Measurements from ENCODE around the gene PCYOX1L.

The PCYOX1L gene

GRCh38 chr5:149337736-149338135 is 20.1 kb upstream of the PCYOX1L start:
- no peak for DNase-seq (ENCODE audit: low spot score)

GRCh38 chr5:149338364-149338763 is 19.5 kb upstream of the PCYOX1L start:
- DNase-seq (ENCODE audit: low spot score) = no peak

- DNase-seq (ENCODE audit: low spot score) = no peak
Observed at GRCh38 chr5:149340920-149341319, 16.9 kb upstream of the PCYOX1L start.

GRCh38 chr5:149341876-149342275 is 16.0 kb upstream of the PCYOX1L start:
- no peak for DNase-seq (ENCODE audit: low spot score)

- no peak for DNase-seq (ENCODE audit: low spot score)
Observed at GRCh38 chr5:149344151-149344550, 13.7 kb upstream of the PCYOX1L start.

- peak; percentile 91 for DNase-seq (ENCODE audit: low spot score)
Observed at GRCh38 chr5:149345147-149345891, 12.5 kb upstream of the PCYOX1L start, which contains the start of gene GRPEL2. Gene GRPEL2, plus strand, starts transcription at chr5:149345499. Its CDS starts 41 bp downstream, at chr5:149345540.

GRCh38 chr5:149345892-149346222 is 12.0 kb upstream of the PCYOX1L start:
- no peak for DNase-seq (ENCODE audit: low spot score)

GRCh38 chr5:149348518-149348917 is 9.3 kb upstream of the PCYOX1L start:
- DNase-seq (ENCODE audit: low spot score) = peak; percentile 66

GRCh38 chr5:149349382-149349781 is 8.5 kb upstream of the PCYOX1L start:
- DNase-seq (ENCODE audit: low spot score) = no peak

GRCh38 chr5:149352169-149352568 is 5.7 kb upstream of the PCYOX1L start:
- no peak for DNase-seq (ENCODE audit: low spot score)

GRCh38 chr5:149353911-149354310 is 3.9 kb upstream of the PCYOX1L start:
- DNase-seq (ENCODE audit: low spot score) = no peak

GRCh38 chr5:149355688-149356087 is 2.2 kb upstream of the PCYOX1L start:
- DNase-seq (ENCODE audit: low spot score) = no peak

- DNase-seq (ENCODE audit: low spot score) = no peak
Observed at GRCh38 chr5:149356391-149356790, 1.5 kb upstream of the PCYOX1L start.

GRCh38 chr5:149358294-149358651 is 427 bp downstream of the PCYOX1L start:
- peak; percentile 34 for DNase-seq (ENCODE audit: low spot score)

- no peak for DNase-seq (ENCODE audit: low spot score)
Observed at GRCh38 chr5:149358868-149359495, 1.1 kb downstream of the PCYOX1L start.

GRCh38 chr5:149360272-149360671 is 2.4 kb downstream of the PCYOX1L start:
- DNase-seq (ENCODE audit: low spot score) = no peak

- no peak for DNase-seq (ENCODE audit: low spot score)
Observed at GRCh38 chr5:149362541-149362940, 4.7 kb downstream of the PCYOX1L start.

- DNase-seq (ENCODE audit: low spot score) = no peak
Observed at GRCh38 chr5:149363358-149363757, 5.5 kb downstream of the PCYOX1L start.

- no peak for DNase-seq (ENCODE audit: low spot score)
Observed at GRCh38 chr5:149363936-149364335, 6.1 kb downstream of the PCYOX1L start.

GRCh38 chr5:149364719-149365118 is 6.9 kb downstream of the PCYOX1L start:
- DNase-seq (ENCODE audit: low spot score) = no peak

- DNase-seq (ENCODE audit: low spot score) = no peak
Observed at GRCh38 chr5:149365418-149365817, 7.6 kb downstream of the PCYOX1L start.

GRCh38 chr5:149366169-149366729 is 8.4 kb downstream of the PCYOX1L start:
- DNase-seq (ENCODE audit: low spot score) = no peak

- peak; percentile 61 for DNase-seq (ENCODE audit: low spot score)
Observed at GRCh38 chr5:149367249-149367971, 9.6 kb downstream of the PCYOX1L start.
